Measurements from ENCODE around the gene ATG2B. TPM values are rescaled to one million over a fixed set of nuclear protein-coding genes. Genes with fewer than 3 reads are reported as not detected.

ATG2B gene
- total RNA-seq, 1 donor from 2014 or later: 14.1 TPM

DNA sequence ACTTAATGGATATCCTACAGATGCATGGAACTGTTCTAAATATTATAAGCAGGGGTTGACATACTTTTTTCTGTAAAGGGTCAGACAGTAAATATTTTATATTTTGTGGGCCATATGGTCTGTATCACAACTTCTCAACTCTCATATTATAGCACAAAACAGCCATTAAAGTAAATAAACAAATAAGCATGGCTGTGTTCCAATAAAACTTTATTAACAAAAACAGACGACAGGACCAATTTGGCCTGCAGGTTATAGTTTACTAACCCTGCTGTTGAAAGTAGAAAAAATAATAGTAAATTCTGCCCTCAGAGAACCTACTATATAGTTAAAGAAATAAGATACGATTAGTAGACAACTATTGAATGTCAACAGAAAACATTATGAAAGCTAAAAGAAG lies 17.5 kb downstream of the ATG2B start:
- H3K27ac Mint-ChIP-seq (ENCODE audit: unreplicated experiment): no peak overlapping the region
- H3K27me3 Mint-ChIP-seq (ENCODE audit: unreplicated experiment): peaks cover 2% of the 10 kb centered on the region
- H3K9me3 Mint-ChIP-seq (ENCODE audit: unreplicated experiment): no peaks in the 10 kb centered on the region
- no peak for DNase-seq (ENCODE audit: low spot score)
- no peak overlapping the region for H3K4me3 Mint-ChIP-seq (ENCODE audit: unreplicated experiment)
- no peaks in the 10 kb centered on the region for H3K36me3 Mint-ChIP-seq (ENCODE audit: low read depth, unreplicated experiment)
- TF ChIP-seq, protein P1, sequence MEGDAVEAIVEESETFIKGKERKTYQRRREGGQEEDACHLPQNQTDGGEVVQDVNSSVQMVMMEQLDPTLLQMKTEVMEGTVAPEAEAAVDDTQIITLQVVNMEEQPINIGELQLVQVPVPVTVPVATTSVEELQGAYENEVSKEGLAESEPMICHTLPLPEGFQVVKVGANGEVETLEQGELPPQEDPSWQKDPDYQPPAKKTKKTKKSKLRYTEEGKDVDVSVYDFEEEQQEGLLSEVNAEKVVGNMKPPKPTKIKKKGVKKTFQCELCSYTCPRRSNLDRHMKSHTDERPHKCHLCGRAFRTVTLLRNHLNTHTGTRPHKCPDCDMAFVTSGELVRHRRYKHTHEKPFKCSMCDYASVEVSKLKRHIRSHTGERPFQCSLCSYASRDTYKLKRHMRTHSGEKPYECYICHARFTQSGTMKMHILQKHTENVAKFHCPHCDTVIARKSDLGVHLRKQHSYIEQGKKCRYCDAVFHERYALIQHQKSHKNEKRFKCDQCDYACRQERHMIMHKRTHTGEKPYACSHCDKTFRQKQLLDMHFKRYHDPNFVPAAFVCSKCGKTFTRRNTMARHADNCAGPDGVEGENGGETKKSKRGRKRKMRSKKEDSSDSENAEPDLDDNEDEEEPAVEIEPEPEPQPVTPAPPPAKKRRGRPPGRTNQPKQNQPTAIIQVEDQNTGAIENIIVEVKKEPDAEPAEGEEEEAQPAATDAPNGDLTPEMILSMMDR (IDR thresholded peaks at IDR 0.05; ENCODE audit: unreplicated experiment): no peak
- H3K4me1 Mint-ChIP-seq (ENCODE audit: unreplicated experiment): no peaks in the 10 kb centered on the region

- H3K4me3 Mint-ChIP-seq (ENCODE audit: unreplicated experiment): no peak overlapping the region
- no peaks in the 10 kb centered on the region for H3K4me1 Mint-ChIP-seq (ENCODE audit: unreplicated experiment)
- H3K27ac Mint-ChIP-seq (ENCODE audit: unreplicated experiment): no peak overlapping the region
- TF ChIP-seq, protein P1 (IDR thresholded peaks at IDR 0.05; ENCODE audit: unreplicated experiment): no peak
- no peak for DNase-seq (ENCODE audit: low spot score)
- H3K9me3 Mint-ChIP-seq (ENCODE audit: unreplicated experiment): no peaks in the 10 kb centered on the region
- H3K27me3 Mint-ChIP-seq (ENCODE audit: unreplicated experiment): no peaks in the 10 kb centered on the region
- peaks cover 10% of the 10 kb centered on the region for H3K36me3 Mint-ChIP-seq (ENCODE audit: low read depth, unreplicated experiment)
Measured at GRCh38 chr14:96341323-96341722, 21.8 kb downstream of the ATG2B start.

DNA sequence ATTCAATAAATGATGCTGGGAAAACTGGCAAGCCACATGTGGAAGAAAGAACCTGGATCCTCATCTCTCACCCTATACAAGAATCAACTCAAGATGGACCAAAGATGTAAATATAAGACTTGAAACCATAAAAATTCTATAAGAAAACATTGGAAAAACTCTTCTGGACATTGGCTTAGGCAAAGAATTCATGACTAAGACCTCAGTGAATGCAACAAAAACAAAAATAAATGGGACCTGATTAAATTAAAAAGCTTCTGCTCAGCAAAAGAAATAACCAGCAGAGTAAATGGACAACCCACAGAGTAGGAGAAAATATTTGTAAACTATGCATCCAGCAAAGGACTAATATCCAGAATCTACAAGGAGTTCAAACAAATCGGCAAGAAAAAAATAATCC lies 24.6 kb downstream of the ATG2B start:
- no peaks in the 10 kb centered on the region for H3K27me3 Mint-ChIP-seq (ENCODE audit: unreplicated experiment)
- H3K36me3 Mint-ChIP-seq (ENCODE audit: low read depth, unreplicated experiment): peaks cover 10% of the 10 kb centered on the region
- no peaks in the 10 kb centered on the region for H3K4me1 Mint-ChIP-seq (ENCODE audit: unreplicated experiment)
- no peak overlapping the region for H3K27ac Mint-ChIP-seq (ENCODE audit: unreplicated experiment)
- H3K4me3 Mint-ChIP-seq (ENCODE audit: unreplicated experiment): no peak overlapping the region
- TF ChIP-seq, protein P1 (IDR thresholded peaks at IDR 0.05; ENCODE audit: unreplicated experiment): no peak
- H3K9me3 Mint-ChIP-seq (ENCODE audit: unreplicated experiment): no peaks in the 10 kb centered on the region
- no peak for DNase-seq (ENCODE audit: low spot score)

- Mint-ChIP-seq H3K9me3 (ENCODE audit: unreplicated experiment) (no peaks in the 10 kb centered on the region), H3K4me1 (ENCODE audit: unreplicated experiment) (no peaks in the 10 kb centered on the region), H3K4me3 (ENCODE audit: unreplicated experiment) (no peak overlapping the region), H3K27ac (ENCODE audit: unreplicated experiment) (no peak overlapping the region), H3K36me3 (ENCODE audit: low read depth, unreplicated experiment) (peaks cover 7% of the 10 kb centered on the region), H3K27me3 (ENCODE audit: unreplicated experiment) (no peaks in the 10 kb centered on the region)
- TF ChIP-seq, protein P1 (IDR thresholded peaks at IDR 0.05; ENCODE audit: unreplicated experiment): no peak
- no peak for DNase-seq (ENCODE audit: low spot score)
Measured at GRCh38 chr14:96324219-96324618, 38.9 kb downstream of the ATG2B start.

DNA sequence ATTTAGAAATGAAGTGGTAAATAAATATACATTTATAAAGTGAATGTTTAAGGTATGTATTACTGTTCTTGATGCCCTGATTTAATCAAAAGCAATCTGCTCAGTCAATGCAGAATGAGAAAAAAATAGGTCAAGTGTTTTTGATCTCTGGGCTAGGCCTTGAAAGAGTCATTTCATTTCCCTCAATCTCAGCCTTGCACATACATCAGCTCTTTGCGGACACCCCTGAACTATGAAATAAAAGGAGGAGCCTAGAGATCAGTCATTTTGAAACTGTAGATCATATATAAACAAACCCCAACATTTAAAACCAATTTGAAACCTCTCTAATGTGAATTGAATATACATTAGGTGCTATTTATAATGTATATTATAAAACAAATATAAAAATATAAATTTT lies 42.5 kb downstream of the ATG2B start:
- no peak for DNase-seq (ENCODE audit: low spot score)
- Mint-ChIP-seq H3K4me1 (ENCODE audit: unreplicated experiment) (no peaks in the 10 kb centered on the region), H3K27ac (ENCODE audit: unreplicated experiment) (no peak overlapping the region), H3K4me3 (ENCODE audit: unreplicated experiment) (no peak overlapping the region), H3K27me3 (ENCODE audit: unreplicated experiment) (no peaks in the 10 kb centered on the region), H3K9me3 (ENCODE audit: unreplicated experiment) (no peaks in the 10 kb centered on the region), H3K36me3 (ENCODE audit: low read depth, unreplicated experiment) (peaks cover 16% of the 10 kb centered on the region)
- TF ChIP-seq, protein P1 (IDR thresholded peaks at IDR 0.05; ENCODE audit: unreplicated experiment): no peak
